Testis (tissue), 2 donors: ENCODE measurements around the gene FCHSD1.

Source experiments
- POLR2A ChIP-seq: fragments of 450-650 bp; IDR thresholded peaks from one replicate; pipeline ENCODE4 v1.6.1; 2017; ENCODE audit warnings: antibody characterized with exemption, mild to moderate bottlenecking, moderate library complexity
- TF ChIP-seq, protein P1 (sequence below), 3 experiments: fragments of 450-650 bp in 2 of 3; fragments of 200-600 bp in 1 of 3; sonication (generic) in 1 of 3; IDR thresholded peaks; one replicate each; pipeline ENCODE4 v1.5.1; 2016 to 2019; ENCODE audit warnings: antibody characterized with exemption in 3 of 3, mild to moderate bottlenecking in 2 of 3, moderate library complexity in 1 of 3

GRCh38 chr5:141692533-141692888 is 41.3 kb upstream of the FCHSD1 start:
- TF ChIP-seq, protein P1, sequence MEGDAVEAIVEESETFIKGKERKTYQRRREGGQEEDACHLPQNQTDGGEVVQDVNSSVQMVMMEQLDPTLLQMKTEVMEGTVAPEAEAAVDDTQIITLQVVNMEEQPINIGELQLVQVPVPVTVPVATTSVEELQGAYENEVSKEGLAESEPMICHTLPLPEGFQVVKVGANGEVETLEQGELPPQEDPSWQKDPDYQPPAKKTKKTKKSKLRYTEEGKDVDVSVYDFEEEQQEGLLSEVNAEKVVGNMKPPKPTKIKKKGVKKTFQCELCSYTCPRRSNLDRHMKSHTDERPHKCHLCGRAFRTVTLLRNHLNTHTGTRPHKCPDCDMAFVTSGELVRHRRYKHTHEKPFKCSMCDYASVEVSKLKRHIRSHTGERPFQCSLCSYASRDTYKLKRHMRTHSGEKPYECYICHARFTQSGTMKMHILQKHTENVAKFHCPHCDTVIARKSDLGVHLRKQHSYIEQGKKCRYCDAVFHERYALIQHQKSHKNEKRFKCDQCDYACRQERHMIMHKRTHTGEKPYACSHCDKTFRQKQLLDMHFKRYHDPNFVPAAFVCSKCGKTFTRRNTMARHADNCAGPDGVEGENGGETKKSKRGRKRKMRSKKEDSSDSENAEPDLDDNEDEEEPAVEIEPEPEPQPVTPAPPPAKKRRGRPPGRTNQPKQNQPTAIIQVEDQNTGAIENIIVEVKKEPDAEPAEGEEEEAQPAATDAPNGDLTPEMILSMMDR (IDR thresholded peaks at IDR 0.05), result no peak
- TF ChIP-seq POLR2A, result no peak
